Stimulated activated CD4-positive, alpha-beta T cell treated with anti-CD3 and anti-CD28 coated beads, TNF-alpha, amount 100 ng/mL, for 48 hours (primary cell): ENCODE results near the gene C2orf72.
"Not testable (repeated sequence)": the region's sequence is repeated elsewhere in the genome, so short reads cannot be mapped to it uniquely, and the experiment has no call there.

Experiments used
- DNase-seq, 3 donors: peaks; one replicate each; pipeline ENCODE4 v3.0.0-alpha.2; 2020; ENCODE audit warnings: low read depth in 3 of 3

C2orf72 gene

DNA sequence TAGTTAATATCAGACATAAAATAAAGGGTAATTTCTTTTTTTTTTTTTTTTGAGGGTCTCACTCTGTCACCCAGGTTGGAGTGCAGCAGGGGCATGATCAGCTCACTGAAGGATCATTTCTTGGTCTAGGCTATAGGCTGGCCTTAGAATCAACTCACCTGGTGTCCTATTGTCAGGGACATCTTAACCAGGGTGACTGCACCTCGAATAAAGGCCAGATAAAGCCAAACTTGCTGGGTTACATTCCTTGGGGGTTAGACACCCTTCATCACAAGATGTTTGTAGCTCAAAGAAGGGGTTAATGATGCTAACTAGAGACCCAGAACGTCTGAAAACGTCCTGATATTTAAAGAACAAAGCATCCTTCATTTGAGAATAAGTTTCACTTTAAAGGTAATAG is 23.5 kb upstream of the C2orf72 start:
- DNase-seq = no peak

DNA sequence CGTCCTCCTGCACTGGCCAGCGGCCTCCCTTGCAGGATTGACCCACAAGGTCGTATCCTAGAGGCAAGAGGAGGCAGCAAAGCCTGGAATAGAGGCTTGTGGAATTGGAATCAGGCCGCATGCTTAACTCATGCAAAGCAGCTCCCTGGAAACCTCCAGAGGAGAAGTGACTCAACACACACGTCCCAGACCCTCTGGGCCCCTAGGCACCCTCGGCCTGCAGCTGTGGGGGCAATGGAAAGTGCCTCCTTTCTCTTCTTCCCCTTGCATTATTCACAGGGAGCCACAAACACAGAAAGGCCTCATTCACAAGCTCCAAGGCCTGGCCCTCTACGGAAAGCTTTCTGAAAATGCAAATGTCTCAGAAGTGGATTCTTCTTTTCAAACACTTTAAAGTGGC is 21.8 kb upstream of the C2orf72 start:
- no peak for DNase-seq

DNA sequence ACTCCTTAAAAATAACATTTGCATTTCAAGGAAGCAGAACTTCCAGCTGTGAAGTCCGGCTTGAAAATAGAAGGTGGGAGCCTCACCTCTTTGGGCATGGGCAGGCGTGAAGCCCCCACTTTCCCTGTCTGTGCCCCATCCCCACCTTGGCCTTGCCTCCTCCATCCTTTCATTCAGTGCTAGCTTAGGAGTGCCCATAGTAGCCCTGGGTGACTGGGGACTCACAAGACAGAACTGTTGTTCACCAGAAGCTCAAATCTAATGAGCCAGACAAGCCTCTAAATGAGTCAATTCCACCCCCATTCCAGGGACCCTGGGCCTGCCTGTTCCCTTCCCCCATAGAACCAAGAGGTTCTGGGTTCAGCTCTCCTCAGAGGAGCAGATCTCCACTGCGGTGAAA is 21.4 kb upstream of the C2orf72 start:
- no peak for DNase-seq

DNA sequence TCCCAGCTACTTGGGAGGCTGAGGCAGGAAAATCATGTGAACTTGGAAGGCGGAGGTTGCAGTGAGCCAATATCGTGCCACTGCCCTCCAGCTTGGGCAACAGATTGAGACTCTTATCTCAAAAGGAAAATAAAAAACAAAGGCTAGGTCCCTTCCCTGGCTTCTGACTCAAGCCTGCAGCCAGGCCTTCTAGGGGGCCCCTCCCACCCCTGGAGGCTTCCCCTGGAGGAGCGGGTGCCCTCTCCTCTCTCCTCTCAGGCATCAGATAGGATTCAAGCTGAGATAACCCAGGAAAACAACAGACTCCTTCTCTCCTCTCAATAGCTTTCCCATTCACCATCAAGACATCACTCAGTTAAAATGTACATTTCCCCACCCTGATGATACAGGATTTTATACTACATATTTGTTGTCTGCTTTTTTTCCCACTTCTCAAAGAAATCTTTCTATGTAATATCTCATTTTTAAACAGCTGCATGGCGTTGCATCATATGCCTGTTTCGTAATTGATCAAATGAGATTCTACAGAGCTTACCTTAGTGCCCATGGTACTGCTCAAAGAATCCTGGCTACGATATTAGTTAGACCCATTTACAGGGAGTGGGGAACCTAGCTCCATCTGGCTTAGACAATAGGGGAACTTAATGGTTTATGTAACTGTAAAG is 20.6 kb upstream of the C2orf72 start:
- DNase-seq = no peak

DNA sequence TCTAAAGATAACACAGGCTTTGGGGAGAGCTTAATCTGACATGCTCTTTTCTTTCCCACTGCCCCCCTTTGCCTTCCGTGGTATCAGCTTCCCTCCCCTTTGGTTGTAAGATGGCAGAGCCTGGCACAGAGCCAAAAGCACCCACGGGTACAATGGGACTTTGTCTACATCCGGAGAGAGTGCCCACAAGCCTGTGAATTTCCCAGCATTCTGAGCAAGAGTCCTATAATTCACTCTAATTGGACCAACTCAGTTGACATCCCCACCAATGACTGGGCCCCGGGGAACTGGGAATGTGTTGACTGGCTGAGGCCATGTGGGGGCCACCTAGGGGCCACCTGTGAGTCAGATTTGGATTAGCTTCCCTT is 20.1 kb upstream of the C2orf72 start:
- DNase-seq = no peak

DNA sequence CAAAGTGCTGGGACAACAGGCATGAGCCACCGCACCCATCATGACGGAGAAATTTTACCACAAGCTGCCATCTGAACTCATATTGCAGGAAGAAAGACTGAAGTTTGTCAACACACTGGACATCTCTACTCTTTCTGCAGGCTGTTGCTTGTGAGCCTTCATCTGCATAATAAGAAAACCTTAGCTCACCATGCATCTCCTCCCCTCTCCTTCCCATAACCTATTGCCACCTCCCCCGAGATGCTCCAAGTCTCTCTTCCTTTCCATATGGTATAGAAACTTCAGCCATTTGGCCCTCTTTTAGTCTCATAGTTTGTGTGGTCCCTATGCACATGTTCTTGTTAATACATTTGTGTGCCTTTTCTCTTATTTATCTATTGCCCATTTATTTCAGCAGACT is 19.1 kb upstream of the C2orf72 start:
- DNase-seq = no peak

DNA sequence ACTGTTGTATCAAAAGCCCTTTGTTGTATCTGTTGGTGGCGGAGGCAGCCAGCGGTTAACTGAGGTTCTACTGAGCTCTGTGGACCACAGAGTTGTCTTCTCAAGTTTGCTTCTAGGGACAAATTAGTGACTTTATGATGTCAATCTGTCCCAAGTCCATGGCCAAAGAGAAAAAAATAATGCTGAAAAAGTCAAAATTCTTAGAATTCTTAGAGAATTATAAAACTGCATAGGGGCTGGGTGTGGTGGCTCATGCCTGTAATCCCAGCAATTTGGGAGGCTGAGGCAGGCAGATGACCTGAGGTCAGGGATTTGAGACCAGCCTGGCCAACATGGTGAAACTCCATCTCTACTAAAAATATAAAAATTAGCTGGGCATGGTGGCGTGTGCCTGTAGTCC is 12.3 kb upstream of the C2orf72 start:
- DNase-seq = not testable (repeated sequence)

DNA sequence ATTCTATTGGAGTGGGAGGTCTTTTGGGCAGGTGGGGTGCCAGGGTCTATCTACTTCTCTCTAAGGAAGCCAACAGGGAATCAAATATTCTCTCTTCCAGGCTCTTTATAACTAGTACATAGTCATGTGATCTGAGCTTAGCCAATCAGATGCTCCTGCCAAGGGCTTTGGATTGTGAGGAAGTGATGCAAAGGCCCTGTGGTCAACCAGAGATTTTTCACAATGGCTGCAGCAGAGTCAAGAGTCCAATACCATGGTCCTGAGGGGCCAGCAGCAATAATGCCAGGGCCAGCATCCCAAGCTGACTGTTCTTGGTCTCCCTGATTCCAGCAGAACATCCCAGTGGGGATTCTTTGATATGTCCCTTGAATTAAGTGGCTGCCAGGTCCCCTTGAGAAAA is 8.4 kb upstream of the C2orf72 start:
- DNase-seq = no peak

DNA sequence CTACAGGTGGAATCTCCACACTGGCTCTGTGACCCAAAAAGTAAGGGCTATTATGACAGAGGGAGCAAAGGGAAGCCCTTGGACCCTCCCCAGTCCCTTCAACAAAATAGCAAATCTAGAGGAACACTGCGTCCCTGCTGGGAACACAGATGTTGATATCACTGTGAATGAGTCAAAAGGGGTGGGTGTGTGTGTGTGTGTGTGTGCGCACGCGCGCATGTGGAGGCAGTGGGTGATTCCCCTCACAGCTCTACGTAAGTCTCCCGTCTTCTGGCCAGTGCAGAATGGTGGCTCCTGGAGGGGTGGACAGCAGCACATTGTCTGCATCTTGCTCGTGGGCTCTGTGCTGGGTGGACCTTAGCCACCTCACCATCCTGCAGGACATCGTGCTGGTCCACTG is 7.8 kb upstream of the C2orf72 start:
- DNase-seq = no peak

DNA sequence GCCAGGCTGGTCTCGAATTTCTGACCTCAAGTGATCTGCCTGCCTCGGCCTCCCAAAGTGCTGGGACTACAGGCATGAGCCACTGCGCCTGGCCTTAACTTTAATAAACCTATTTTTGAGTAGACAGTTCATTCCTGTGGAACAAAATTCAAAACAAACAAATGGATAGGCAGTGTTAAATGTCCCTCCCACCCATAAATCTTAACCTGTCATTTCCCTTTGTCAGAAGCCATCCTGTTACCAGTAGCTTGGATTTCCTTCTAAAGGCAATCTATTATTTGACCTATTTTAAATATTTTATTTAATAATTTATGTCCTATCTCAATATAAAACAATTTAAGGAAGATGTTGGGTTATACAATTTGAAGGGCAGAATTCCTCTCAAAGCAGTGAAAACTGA is 6.6 kb upstream of the C2orf72 start:
- no peak for DNase-seq

DNA sequence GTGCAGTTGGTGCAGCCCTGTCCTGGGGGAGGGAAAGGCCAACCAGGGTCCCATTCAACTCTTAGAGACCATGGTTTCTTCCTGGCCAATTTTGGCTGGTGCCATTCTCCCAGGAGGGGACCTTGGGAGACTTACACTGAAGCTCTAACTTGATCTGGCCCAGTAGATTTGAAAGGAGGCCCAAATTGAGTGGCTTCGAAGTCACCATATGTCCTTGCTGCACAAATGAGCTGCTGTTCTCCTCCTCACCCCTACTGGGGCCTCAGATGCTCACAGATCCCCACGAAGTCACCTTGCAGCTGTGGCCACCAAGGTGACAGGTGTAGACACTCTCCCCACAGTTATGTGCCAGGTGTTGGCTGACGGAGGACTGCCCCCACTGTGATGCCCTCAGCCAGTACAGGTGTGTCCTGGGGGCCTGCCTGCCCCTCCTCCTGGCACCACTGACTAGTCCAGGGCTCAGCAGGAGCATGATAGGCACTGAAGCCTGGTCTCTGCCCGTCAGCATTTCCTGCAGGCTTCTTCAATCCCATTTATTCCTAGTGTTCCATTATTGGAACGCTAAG is 4.7 kb upstream of the C2orf72 start:
- DNase-seq = no peak

DNA sequence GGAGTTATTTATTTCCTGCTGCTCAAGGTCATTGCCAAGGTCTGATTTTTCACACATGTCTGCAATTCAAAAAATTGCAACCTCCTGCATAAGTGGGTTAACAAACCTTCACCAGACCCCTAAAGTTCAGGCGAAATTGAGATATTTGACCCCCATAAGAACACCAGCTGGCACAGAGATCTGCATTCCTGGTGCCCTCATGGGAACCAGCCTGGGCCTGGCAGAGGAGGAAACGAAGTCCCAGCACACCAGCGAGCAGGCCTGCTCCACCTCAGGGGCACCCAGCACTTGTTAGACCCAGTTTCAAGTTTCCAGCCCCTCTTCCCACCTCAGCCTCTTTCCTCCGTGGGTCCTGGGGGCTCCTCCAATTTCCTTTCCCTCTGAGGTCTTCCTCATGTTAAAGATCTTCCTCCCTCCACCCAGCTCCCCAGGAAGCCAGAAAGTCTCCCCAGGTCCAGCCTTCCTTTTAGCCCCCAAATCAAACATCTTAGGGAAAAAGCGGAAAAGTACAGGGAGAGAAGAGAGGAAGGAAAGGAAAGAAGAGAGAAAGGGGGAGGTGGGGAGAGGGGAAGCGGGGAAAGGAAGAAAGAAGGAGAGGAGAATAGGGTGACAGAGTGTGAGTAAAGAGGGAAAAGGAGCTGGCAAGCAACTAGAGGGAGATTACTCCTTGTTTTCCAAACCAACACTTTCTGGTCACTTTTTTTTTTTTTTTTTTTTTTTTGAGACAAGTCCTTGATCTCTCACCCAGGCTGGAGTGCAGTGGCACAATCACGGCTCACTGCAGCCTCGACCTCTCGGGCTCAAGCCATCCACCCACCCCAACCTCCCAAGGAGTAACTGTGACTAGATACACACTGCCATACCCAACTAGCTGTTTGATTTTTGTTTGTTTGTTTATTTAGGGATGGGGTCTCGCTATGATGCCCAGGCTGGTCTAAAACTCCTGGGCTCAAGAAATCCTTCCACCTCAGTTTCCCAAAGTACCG is 3.9 kb upstream of the C2orf72 start:
- DNase-seq = no peak

DNA sequence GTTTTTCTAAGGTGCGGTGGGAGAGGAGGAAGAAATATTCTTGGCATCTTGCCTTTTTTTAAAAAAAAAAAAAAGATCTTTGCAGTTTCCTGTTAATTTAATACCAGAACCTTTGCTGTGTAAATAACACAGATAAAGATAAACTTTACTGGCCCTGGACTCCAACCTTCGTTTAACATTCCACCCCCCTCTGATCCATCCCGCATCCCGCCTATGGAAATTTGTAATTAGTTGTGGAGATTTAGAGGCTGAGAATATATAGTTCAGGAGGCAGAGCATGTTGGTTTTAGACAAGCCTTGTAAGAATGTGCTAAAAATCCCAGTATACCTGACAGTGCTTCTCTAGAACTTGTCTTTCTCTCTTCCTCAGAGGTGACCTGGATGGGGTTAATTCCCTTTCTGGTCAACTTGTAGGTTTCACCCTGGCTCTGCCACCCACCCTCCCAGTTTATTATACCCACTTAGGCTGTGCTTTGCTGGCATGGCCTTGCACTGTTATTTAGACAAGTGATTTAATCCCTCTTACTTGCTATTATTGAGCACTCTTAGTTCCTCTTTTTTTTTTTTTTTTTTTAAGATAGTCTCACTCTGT is 2.9 kb upstream of the C2orf72 start:
- DNase-seq = no peak

DNA sequence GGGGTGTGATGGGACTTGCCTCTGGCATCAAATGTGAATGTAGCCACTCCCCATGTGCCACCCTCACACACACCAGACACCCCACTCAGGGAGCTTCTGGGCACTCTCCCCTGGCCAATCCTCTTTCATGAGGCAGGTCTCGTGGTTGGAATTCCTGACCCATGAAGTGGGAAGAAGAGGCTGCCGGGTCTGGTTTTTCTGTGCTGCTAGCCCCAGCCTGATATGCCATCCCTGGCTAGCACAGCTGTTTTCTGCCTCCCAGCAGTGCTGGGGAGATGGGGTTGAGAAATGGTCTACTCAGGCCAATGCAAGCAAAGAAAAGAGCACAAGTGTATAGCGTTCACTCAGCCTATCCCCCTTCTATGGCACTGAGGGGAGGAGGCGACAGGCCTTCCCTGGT is 1.2 kb upstream of the C2orf72 start:
- no peak for DNase-seq

DNA sequence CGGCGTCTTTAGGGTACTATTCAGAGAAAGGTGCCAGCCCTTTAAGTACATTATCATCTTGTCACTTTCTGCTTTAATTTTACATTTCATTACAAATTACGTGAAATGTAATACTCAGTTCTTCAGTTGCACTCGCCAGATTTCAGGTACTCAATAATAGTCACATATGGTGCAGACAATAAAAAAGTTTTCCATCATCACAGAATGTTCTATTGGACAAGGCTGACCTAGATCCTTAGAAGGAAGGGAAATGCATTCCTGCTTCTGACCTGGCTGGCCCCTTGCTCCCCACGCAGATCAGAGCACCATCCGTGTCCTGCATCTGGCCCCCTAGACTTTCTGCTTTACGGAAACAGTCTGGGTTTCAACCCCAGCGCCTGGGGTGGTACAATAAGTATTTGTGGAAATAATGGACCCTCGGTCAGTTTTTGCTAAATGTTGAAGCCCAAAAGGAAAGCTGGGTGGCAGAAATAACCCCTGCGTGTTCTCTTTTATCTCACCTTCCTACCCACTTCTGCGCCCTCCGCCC is 681 bp upstream of the C2orf72 start:
- DNase-seq = no peak

DNA sequence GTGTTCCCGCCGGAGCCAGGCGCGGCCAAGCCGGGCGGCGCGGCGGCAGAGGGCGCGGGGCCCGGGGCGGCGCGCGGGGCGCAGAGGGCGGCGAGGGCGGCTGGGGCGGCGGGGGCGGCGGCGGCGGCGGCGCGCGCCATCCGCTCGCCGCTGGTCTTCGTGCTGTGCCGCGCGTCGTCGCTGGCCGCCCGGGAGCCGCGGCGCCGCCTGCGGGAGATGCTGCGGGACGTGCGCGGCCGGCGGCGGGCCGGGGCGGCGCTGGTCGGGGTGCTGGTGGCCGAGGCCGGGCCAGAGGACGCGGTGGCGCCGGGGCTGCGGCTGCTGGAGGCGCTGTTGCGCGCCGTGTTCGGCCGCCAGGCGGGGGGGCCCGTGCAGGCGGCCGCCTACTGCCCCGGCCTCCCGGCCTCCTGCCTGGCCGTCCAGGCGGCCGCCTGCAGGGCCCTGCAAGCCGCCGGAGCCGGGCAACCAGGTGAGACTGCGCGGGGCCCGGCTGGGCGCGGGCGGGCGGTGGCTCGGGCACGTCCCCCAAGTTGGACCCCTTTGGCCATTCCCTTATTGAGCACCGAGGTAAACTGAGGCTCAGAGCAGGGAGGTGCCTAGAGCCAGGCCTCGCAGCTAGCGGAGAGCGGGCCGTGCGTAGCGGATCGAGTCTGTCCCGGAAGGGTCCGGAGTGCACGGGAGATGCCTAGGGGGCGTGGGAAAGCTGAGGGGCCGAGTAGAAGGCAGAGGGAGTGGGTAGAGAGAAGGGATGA is 584 bp downstream of the C2orf72 start:
- DNase-seq = no peak

DNA sequence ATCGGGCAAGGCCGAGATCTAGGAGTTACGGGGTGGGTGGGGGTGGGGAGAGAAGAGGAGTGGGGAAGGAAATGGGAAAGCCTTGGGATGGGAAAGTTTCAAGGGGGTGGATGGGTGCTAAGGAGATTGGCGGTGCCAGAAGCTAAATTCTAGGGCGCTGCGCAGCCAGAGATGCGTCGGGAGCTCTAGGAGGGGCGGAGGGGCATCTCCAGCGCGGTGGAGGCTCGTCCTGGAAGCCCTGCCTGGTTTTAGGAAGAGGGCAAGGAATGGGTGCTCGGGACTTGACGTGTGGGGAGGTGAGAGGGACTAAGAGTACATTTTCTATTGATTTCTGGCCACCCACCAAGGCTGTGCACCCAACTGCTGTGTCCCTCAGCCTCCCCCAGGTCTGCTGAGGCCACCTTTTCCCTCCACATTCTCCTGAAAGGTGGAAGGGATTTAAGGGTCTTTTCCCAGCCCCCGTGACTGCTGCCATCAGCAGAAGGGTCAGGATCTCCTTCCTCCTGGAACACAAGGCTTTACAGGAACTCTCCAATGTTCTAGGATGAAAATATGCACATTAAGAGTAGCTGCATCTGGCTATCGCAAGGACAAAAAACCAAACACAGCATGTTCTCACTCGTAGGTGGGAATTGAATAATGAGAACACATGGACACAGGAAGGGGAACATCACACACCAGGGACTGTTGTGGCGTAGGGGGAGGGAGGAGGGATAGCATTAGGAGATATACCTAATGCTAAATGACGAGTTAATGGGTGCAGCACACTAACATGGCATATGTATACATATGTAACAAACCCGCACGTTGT is 1.4 kb downstream of the C2orf72 start:
- DNase-seq = no peak

DNA sequence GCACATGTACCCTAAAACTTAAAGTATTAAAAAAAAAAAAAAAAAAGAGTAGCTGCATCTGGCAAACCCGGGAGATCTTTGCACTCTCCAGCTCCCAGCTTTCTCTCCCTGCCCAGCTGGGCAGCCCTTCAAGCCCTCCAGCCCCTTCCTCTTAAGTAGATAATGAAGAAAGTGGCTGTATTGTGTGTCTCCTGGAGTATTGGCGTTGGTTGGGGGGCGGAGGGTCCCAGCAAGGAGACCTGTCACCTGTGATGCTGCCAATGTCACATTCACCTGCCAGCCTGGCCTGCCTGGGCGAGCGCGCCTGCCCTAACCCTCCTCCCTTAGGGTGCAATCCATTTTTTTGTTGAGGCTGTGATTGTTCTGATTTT is 2.0 kb downstream of the C2orf72 start:
- no peak for DNase-seq

DNA sequence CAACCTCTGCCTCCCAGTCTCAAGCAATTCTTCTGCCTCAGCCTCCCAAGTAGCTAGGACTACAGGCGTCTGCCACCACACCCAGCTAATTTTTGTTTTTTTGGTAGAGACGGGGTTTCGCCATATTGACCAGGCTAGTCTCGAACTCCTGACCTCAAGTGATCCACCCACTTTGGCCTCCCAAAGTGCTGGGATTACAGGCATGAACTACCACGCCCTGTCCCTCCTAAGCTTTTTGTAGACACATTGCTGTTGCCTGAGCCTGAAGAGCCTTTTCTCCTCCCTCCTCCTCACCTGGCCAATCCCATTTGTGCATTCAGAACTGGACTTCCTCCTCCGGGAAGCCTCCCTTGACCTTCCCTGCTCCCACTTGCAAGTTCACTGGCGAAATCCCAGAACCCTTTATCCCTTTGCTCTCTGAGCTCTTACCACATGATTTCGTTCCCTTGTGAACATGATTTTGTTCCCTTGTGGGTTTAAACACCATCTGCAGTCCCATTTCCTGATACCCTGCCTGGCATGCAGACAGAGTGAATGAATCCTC is 2.6 kb downstream of the C2orf72 start:
- DNase-seq = no peak

DNA sequence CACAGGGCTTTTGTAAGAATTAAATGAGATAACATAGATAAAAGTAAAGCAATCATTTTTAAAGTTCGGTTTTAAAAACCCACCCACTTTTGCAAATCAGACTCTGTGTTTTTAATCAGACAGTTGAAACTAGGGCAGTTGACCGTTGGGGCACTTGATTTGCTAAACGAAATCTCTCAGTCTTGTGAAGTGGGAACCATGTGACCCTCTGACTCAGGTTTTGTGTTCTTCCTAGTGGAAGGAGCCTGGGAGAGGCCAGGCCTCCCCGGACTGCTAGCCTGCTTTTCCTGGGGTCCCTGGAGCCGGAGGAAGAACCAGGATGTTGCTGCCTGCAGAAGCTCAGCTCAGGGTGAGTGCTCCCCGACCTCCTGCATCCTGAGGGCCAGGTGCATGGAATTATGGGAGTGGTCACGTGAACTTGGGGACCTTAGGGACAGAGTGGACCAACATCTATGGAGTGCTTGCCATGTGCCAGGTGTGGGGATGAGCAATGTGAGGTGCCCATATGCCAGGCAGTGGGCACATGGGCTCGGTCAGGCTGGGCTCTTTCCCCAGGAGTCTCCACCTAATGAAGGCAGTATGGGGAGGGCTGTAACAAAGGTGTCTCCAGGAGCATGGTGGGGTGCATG is 3.9 kb downstream of the C2orf72 start:
- DNase-seq = no peak
